Aorta (tissue), 5 donors: ENCODE data around the gene NPW. TPM values are rescaled to one million over a fixed set of nuclear protein-coding genes. Genes with fewer than 3 reads are reported as not detected.

Source experiments
- ATAC-seq: fragments of 200-7000 bp; cut with Tn5 transposase; one replicate; pipeline ENCODE4 v1.9.1; 2022; ENCODE audit warnings: moderate library complexity; ENCODE audit not compliant: low FRiP score
- DNase-seq, 2 donors: peaks; one replicate each; pipeline ENCODE4 v3.0.0-alpha.2; 2020
- H3K27ac ChIP-seq, 2 donors: one replicate each; pipeline ENCODE4 v1.5.1; 2013; ENCODE audit warnings: low read length in 2 of 2, mild to moderate bottlenecking in 2 of 2, moderate library complexity in 2 of 2, control low read depth in 1 of 2, inconsistent platforms in 1 of 2, low read depth in 1 of 2
- H3K27me3 ChIP-seq, 2 donors: one replicate each; pipeline ENCODE4 v1.6.1; 2013; ENCODE audit warnings: control low read depth in 1 of 2, low read length in 1 of 2, mild to moderate bottlenecking in 1 of 2, moderate library complexity in 1 of 2; ENCODE audit not compliant: insufficient read depth in 2 of 2, control insufficient read depth in 1 of 2
- H3K36me3 ChIP-seq, 2 donors: one replicate each; pipeline ENCODE4 v1.6.1; 2013; ENCODE audit warnings: control low read depth in 1 of 2, low read length in 1 of 2, mild to moderate bottlenecking in 1 of 2; ENCODE audit not compliant: insufficient read depth in 2 of 2, control insufficient read depth in 1 of 2
- H3K4me1 ChIP-seq, 2 donors: one replicate each; pipeline ENCODE4 v1.6.1; 2013; ENCODE audit warnings: low read length in 2 of 2, control low read depth in 1 of 2, mild to moderate bottlenecking in 1 of 2, moderate library complexity in 1 of 2; ENCODE audit not compliant: insufficient read depth in 2 of 2, control insufficient read depth in 1 of 2
- H3K4me3 ChIP-seq, 2 donors: one replicate each; pipeline ENCODE4 v1.5.1; 2013; ENCODE audit warnings: low read length in 2 of 2, control low read depth in 1 of 2, mild to moderate bottlenecking in 1 of 2
- H3K9me3 ChIP-seq: one replicate; pipeline ENCODE4 v1.6.1; 2013; ENCODE audit warnings: mild to moderate bottlenecking, low read length; ENCODE audit not compliant: control insufficient read depth
- WGBS, 2 donors: extraction: QIAGEN DNeasy Blood & Tissue Kit; methylation state at CpG; one replicate each; pipeline ENCODE4 v1.1.7; 2013; 5-methylcytosine and 5-hydroxymethylcytosine counted together
- intact Hi-C, 2 donors: fragments of 100-400 bp; cut with DNase I; formaldehyde crosslinking; loops; one replicate each; pipeline versions ENCODE4 v1.14.2 to v1.15.0; 2022
- polyA plus RNA-seq, 2 donors: library from polyadenylated mRNA; stranded (reverse); fragments of 200-250 nt; gene quantifications; one replicate each; pipeline ENCODE4 v1.2.3, GENCODE V29; 2013
- total RNA-seq, 2 donors: library from RNA; stranded (reverse); fragmentation: NEBNext Ultra II Directional; extraction: Animal tissue kit (Norgen Biotek cat#: 25700); gene quantifications; one replicate each; pipeline ENCODE4 v1.2.1, GENCODE V29; 2021
- donor health status: healthy with polysubstance abuse.
- donor health status: Bipolar disorder and iron deficiency.
- donor health status: DM: no; HTN: no; CAD: no.
- donor health status: DM: no; HTN: no; CAD: no.
- donor health status: DM: yes; HTN: yes; CAD: no.

The NPW gene
- total and polyA plus RNA-seq, 4 donors: 0.56 to 1.2 TPM; not detected in 2

GRCh38 chr16:2042171-2042985 is 22.8 kb downstream of the NPW start:
- DNase-seq: no peak
- no peaks in the 10 kb centered on the region for H3K36me3 ChIP-seq
- H3K9me3 ChIP-seq: no peaks in the 10 kb centered on the region
- H3K4me1 ChIP-seq: no peaks in the 10 kb centered on the region
- no peaks in the 10 kb centered on the region for H3K27me3 ChIP-seq
- intact Hi-C loops: no loop called here
- H3K4me3 ChIP-seq: no peak overlapping the region
- H3K27ac ChIP-seq: no peak overlapping the region
- 85 to 88% methylated on average over 18 to 22 of the region's 22 CpGs for WGBS, 2 donors
- ATAC-seq: no peak

GRCh38 chr16:2042986-2043666 is 23.5 kb downstream of the NPW start:
- no peak for ATAC-seq
- Histone ChIP-seq H3K27ac (no peak overlapping the region), H3K4me1 (no peaks in the 10 kb centered on the region), H3K27me3 (no peaks in the 10 kb centered on the region), H3K9me3 (no peaks in the 10 kb centered on the region), H3K36me3 (no peaks in the 10 kb centered on the region), H3K4me3 (no peak overlapping the region)
- DNase-seq: no peak
- WGBS, 2 donors: 89 to 92% methylated on average over 11 of the region's 11 CpGs
- intact Hi-C loops: no loop called here

DNA sequence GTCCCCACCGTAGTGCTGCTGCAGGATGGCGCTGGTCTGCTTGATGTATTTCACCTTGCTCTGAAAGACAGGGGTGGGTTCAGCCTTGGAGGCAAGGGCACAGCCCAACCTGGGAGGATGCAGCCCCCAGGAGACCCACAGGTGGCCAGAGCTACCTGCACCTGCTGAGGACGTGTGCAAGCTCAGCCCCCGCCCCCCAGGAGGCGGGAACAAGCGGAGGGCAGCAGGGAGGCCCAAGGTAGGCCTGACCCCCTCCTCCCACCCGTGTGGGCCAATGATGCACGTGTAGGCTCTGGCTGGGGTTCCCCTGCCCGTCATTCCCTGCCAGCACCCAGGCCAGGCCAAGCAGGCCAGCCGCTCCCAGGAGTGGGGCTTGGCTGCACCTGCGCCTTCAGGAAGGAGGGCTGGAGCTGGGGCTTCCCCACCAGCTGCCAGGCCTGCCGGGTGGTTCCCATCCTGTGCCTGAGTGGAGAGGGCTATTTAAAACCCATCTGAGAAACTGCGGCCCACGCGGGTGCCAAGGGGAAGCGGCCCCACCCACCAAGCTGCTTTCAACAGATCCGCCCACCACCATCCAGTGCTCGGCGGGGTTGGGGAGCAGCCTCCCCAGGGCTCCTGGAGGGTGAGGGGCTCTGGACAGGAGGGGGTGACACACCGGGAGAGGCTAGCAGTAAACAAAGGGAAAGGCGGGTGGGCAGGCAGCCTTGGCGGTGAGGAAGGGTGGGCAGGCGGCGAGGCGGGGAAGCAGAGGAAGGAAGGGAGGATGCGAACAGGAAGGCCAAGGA is 24.3 kb downstream of the NPW start:
- ATAC-seq (no peak), DNase-seq (no peak)
- no peaks in the 10 kb centered on the region for H3K27me3 ChIP-seq
- H3K9me3 ChIP-seq: no peaks in the 10 kb centered on the region
- 59 to 68% methylated on average over 24 to 26 of the region's 26 CpGs for WGBS, 2 donors
- H3K36me3 ChIP-seq: no peaks in the 10 kb centered on the region
- intact Hi-C loops: no loop called here
- H3K4me1 ChIP-seq: no peaks in the 10 kb centered on the region
- H3K4me3 ChIP-seq: no peak overlapping the region
- H3K27ac ChIP-seq: no peak overlapping the region

- H3K4me1 ChIP-seq: no peaks in the 10 kb centered on the region
- H3K4me3 ChIP-seq: no peak overlapping the region
- no peaks in the 10 kb centered on the region for H3K9me3 ChIP-seq
- H3K27ac ChIP-seq: no peak overlapping the region
- 92 to 93% methylated on average over 22 of the region's 22 CpGs for WGBS, 2 donors
- no peak for ATAC-seq
- no peaks in the 10 kb centered on the region for H3K27me3 ChIP-seq
- no peak for DNase-seq
- intact Hi-C loops: no loop called here
- no peaks in the 10 kb centered on the region for H3K36me3 ChIP-seq
Observed at GRCh38 chr16:2044541-2044940, 25.0 kb downstream of the NPW start.

DNA sequence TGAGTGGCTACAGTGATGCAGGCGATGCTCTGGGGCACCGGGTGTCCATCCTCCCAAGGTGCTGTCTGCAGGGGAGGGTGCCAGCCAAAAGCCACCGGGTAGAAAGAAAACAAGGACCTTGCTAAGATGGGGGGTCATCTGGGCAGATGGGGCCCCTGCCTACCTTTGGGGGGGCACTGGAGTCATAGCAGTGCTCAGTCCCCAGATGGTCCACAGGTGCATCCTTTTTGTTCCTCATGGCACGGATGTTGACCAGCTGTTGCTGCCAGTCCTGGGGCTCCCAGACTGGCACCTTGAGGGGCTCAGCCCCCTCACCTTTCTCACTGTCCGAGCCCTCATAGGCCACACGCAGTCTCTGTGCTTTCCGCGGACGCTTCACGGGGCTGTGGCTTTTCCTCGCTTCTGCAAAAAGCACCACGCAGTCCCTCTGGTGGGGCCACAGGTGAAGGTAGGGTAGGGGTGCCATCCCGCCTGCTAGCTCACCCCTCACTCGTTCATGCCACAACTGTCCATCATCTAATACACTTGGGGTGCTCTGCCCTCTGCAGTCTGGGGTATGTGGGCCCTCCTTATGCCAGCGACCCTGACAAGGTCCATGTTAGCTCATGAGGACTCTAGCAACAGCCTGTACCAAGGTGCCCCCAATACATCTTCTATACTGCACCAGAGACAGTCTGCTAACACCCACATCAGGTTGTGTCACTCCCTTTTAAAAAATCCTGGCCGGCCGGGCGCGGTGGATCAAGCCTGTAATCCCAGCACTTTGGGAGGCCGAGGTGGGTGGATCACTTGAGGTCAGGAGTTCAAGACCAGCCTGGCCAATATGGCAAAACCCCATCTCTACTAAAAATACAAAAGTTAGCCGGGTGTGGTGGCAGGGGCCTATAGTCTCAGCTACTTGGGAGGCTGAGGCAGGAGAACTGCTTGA is 26.6 kb downstream of the NPW start:
- H3K27ac ChIP-seq: no peak overlapping the region
- H3K4me3 ChIP-seq: no peak overlapping the region
- H3K4me1 ChIP-seq: no peaks in the 10 kb centered on the region
- ATAC-seq (no peak), DNase-seq (no peak)
- WGBS, 2 donors: 92% methylated on average over 21 of the region's 21 CpGs
- H3K27me3 ChIP-seq: no peaks in the 10 kb centered on the region
- H3K9me3 ChIP-seq: no peaks in the 10 kb centered on the region
- intact Hi-C loops: no loop called here
- H3K36me3 ChIP-seq: no peaks in the 10 kb centered on the region

DNA sequence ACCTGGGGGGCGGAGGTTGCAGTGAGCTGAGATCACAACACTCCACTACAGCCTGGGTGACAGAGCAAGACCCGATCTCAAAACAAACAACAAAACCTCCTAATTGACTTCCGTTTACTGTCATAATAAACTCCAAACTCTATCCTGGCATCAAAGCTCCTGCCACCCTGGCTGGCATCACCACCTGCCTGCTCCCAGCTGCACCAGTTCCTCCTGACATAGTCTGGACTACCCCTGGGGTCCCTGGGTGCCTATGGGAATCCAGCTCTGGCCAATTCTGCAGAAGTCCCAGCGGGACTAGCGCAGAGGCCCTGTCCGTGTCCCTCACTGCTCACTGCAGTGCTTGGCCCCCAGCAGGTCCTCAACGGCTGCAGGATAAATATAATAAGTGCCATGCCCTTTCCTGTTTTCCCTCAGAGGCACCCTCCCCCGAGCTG is 27.3 kb downstream of the NPW start:
- Histone ChIP-seq H3K36me3 (no peaks in the 10 kb centered on the region), H3K4me3 (peak overlapping the region in 1 of 2 donors; percentile 60), H3K9me3 (no peaks in the 10 kb centered on the region), H3K27ac (no peak overlapping the region), H3K27me3 (no peaks in the 10 kb centered on the region), H3K4me1 (no peaks in the 10 kb centered on the region)
- intact Hi-C loops: no loop called here
- DNase-seq: no peak
- WGBS, 2 donors: 17 to 18% methylated on average over 8 of the region's 8 CpGs
- no peak for ATAC-seq

DNA sequence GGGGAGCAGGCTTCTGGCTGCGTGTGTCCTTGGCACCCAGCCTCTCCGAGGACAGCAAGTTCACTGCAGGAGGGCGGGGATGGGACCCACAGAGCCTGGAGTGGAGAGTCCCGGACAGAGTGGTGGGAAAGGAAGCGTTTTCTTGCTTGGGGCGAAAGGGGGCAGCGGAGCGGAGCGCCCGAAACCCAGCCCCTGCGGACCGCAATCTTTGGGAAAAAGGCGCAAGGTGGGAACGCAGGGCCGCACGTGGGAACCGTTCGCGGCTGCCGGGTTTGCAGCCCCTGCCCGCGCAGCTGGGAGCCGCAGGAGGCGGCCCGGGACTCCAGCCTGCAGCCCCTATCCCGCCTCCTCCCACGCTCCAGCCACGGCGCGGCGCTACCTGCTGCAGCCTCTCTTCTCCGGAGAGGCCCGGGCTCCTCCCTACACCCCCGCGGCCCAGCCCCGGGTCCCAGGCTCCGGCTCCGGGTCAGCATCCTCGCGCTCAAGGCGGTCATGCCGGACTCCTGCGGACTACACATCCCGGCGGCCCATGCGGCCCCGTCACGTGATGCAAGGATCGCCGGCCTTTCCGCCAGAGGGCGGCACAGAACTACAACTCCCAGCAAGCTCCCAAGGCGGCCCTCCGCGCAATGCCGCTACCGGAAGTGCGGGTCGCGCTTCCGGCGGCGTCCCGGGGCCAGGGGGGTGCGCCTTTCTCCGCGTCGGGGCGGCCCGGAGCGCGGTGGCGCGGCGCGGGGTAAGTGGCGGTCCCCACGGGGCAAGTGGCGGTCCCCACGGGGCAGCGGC is 27.9 kb downstream of the NPW start, which contains the start of the genes NTHL1 and TSC2:
NTHL1 (minus strand) TSS at position 505 of the 786 bp plus-strand sequence; CDS start at position 494, 11 bp downstream.
TSC2 (plus strand) TSS at position 656 of the 786 bp plus-strand sequence. CDS start 631 bp downstream, outside the sequence.
- ATAC-seq: peak; percentile 97
- intact Hi-C loops: no loop called here
- peak within 1 kb of the TSS; percentile 61 to 85 for H3K4me3 ChIP-seq
- DNase-seq: peak; percentile 98 to 99
- WGBS, 2 donors: 0 to 1% methylated on average over 76 to 81 of the region's 81 CpGs
- H3K4me1 ChIP-seq: no peaks in the 10 kb centered on the region
- no peaks in the 10 kb centered on the region for H3K9me3 ChIP-seq
- no peaks in the 10 kb centered on the region for H3K27me3 ChIP-seq
- no peak within 1 kb of the TSS for H3K27ac ChIP-seq
- H3K36me3 ChIP-seq: no peaks in the 10 kb centered on the region
